H9 (cell line): ENCODE data around the gene CDC5L. TPM values are rescaled to one million over a fixed set of nuclear protein-coding genes. Genes with fewer than 3 reads are reported as not detected.
A peak's percentile ranks its signal among the peaks of the same experiment; 100 is the strongest.

Experiments
- DNase-seq: peaks from one replicate; pipeline ENCODE4 v3.0.0-alpha.2; 2017
- H2AFZ ChIP-seq: one replicate; pipeline ENCODE4 v1.6.1; 2013; ENCODE audit warnings: mild to moderate bottlenecking, low read length, control low read depth, moderate library complexity
- H2AK5ac ChIP-seq: 2 replicates; pipeline ENCODE4 v1.6.1; 2013; ENCODE audit warnings: low read length, control low read depth, mixed read lengths; ENCODE audit not compliant: insufficient read length
- H2BK120ac ChIP-seq: one replicate; pipeline ENCODE4 v1.6.1; 2013; ENCODE audit warnings: low read depth, mild to moderate bottlenecking, low read length, control low read depth, inconsistent platforms; ENCODE audit not compliant: poor library complexity, severe bottlenecking
- H2BK12ac ChIP-seq: 2 replicates; pipeline ENCODE4 v1.6.1; 2013; ENCODE audit warnings: low read length, control low read depth, mixed read lengths, low read depth; ENCODE audit not compliant: insufficient read length
- H2BK15ac ChIP-seq: 2 replicates; pipeline ENCODE4 v1.6.1; 2013; ENCODE audit warnings: low read depth, low read length, control low read depth
- H2BK20ac ChIP-seq: one replicate; pipeline ENCODE4 v1.6.1; 2013; ENCODE audit warnings: low read depth, mild to moderate bottlenecking, low read length, control low read depth, inconsistent platforms; ENCODE audit not compliant: poor library complexity, severe bottlenecking
- H2BK5ac ChIP-seq: 2 replicates; pipeline ENCODE4 v1.6.1; 2013; ENCODE audit warnings: low read length, control low read depth, mixed read lengths; ENCODE audit not compliant: insufficient read length
- H3K14ac ChIP-seq: 2 replicates; pipeline ENCODE4 v1.6.1; 2013; ENCODE audit warnings: low read length, control low read depth; ENCODE audit not compliant: insufficient read depth
- H3K18ac ChIP-seq: 2 replicates; pipeline ENCODE4 v1.6.1; 2013; ENCODE audit warnings: low read depth, mild to moderate bottlenecking, mixed read lengths, low read length, control low read depth; ENCODE audit not compliant: insufficient read length
- H3K23ac ChIP-seq: 2 replicates; pipeline ENCODE4 v1.6.1; 2013; ENCODE audit warnings: low read length, control low read depth, mixed read lengths, low read depth; ENCODE audit not compliant: insufficient read length
- H3K23me2 ChIP-seq: 2 replicates; pipeline ENCODE4 v1.6.1; 2013; ENCODE audit warnings: low read depth, mild to moderate bottlenecking, mixed read lengths, low read length, control low read depth; ENCODE audit not compliant: insufficient read length, poor library complexity, severe bottlenecking
- H3K27ac ChIP-seq: 2 replicates; pipeline ENCODE4 v1.5.1; 2013; ENCODE audit warnings: low read length, control low read depth, mixed read lengths, low read depth; ENCODE audit not compliant: insufficient read length
- H3K27me3 ChIP-seq: 2 replicates; pipeline ENCODE4 v1.6.1; 2013; ENCODE audit warnings: low read length, control low read depth, inconsistent platforms; ENCODE audit not compliant: insufficient read depth
- H3K4ac ChIP-seq: 2 replicates; pipeline ENCODE4 v1.6.1; 2013; ENCODE audit warnings: low read depth, mild to moderate bottlenecking, control low read depth, inconsistent platforms, low read length, moderate library complexity
- H3K4me1 ChIP-seq: 2 replicates; pipeline ENCODE4 v1.6.1; 2013; ENCODE audit warnings: low read length, control low read depth, inconsistent platforms; ENCODE audit not compliant: insufficient read depth
- H3K4me2 ChIP-seq: 2 replicates; pipeline ENCODE4 v1.6.1; 2013; ENCODE audit warnings: low read length, control low read depth, mixed read lengths; ENCODE audit not compliant: insufficient read length, insufficient read depth
- H3K56ac ChIP-seq: 2 replicates; pipeline ENCODE4 v1.6.1; 2013; ENCODE audit warnings: low read depth, mild to moderate bottlenecking, mixed read lengths, low read length, control low read depth; ENCODE audit not compliant: insufficient read length
- H3K79me1 ChIP-seq: 2 replicates; pipeline ENCODE4 v1.6.1; 2013; ENCODE audit warnings: low read depth, mild to moderate bottlenecking, moderate library complexity, low read length, control low read depth, inconsistent platforms; ENCODE audit not compliant: insufficient read depth, poor library complexity, severe bottlenecking
- H3K79me2 ChIP-seq: 2 replicates; pipeline ENCODE4 v1.6.1; 2013; ENCODE audit warnings: low read length, control low read depth, inconsistent platforms; ENCODE audit not compliant: insufficient read depth
- H3K9ac ChIP-seq: 2 replicates; pipeline ENCODE4 v1.6.1; 2013; ENCODE audit warnings: low read length, control low read depth, mixed read lengths; ENCODE audit not compliant: insufficient read length; ENCODE audit errors: extremely low read depth
- H3K9me3 ChIP-seq: one replicate; pipeline ENCODE4 v1.6.1; 2013; ENCODE audit warnings: low read depth, low read length, inconsistent platforms; ENCODE audit not compliant: control insufficient read depth
- H3T11ph ChIP-seq: one replicate; pipeline ENCODE4 v1.6.1; 2013; ENCODE audit warnings: mild to moderate bottlenecking, low read length, control low read depth, inconsistent platforms
- H4K20me1 ChIP-seq: one replicate; pipeline ENCODE4 v1.6.1; 2013; ENCODE audit not compliant: control insufficient read depth, insufficient read length, insufficient read depth
- H4K5ac ChIP-seq: 2 replicates; pipeline ENCODE4 v1.6.1; 2013; ENCODE audit warnings: low read depth, mild to moderate bottlenecking, mixed read lengths, low read length, control low read depth; ENCODE audit not compliant: insufficient read length
- H4K8ac ChIP-seq: replicated peaks from 2 replicates; pipeline ENCODE4 v1.6.1; 2013; ENCODE audit warnings: low read length, control low read depth, mixed read lengths, low read depth; ENCODE audit not compliant: insufficient read length
- H4K91ac ChIP-seq: 2 replicates; pipeline ENCODE4 v1.6.1; 2013; ENCODE audit warnings: low read depth, mild to moderate bottlenecking, moderate library complexity, mixed read lengths, low read length, control low read depth; ENCODE audit not compliant: insufficient read length
- H3K27ac Mint-ChIP-seq, 3 experiments: 2 replicates in 2 of 3; 3 replicates in 1 of 3; pipeline ENCODE4 v1.8.0; 2020 to 2021; ENCODE audit warnings: mixed read lengths in 3 of 3, mild to moderate bottlenecking in 1 of 3, moderate library complexity in 1 of 3
- H3K27me3 Mint-ChIP-seq: 2 replicates; pipeline ENCODE4 v1.8.0; 2021; ENCODE audit warnings: low read depth, mild to moderate bottlenecking, moderate library complexity, mixed read lengths
- H3K36me3 Mint-ChIP-seq, 3 experiments: 2 replicates in 2 of 3; 3 replicates in 1 of 3; pipeline ENCODE4 v1.8.0; 2020 to 2021; ENCODE audit warnings: low read depth in 3 of 3, mixed read lengths in 3 of 3; ENCODE audit not compliant: insufficient read depth in 1 of 3
- H3K4me1 Mint-ChIP-seq, 2 experiments: 2 replicates each; pipeline ENCODE4 v1.8.0; 2020; ENCODE audit warnings: mixed read lengths in 2 of 2
- H3K4me3 Mint-ChIP-seq, 2 experiments: 2 replicates in 1 of 2; 3 replicates in 1 of 2; pipeline ENCODE4 v1.8.0; 2020 to 2021; ENCODE audit warnings: mild to moderate bottlenecking in 2 of 2, mixed read lengths in 2 of 2, moderate library complexity in 1 of 2
- H3K9me3 Mint-ChIP-seq, 2 experiments: 2 replicates in 1 of 2; 3 replicates in 1 of 2; pipeline ENCODE4 v1.8.0; 2020; ENCODE audit warnings: mild to moderate bottlenecking in 2 of 2, mixed read lengths in 2 of 2, moderate library complexity in 1 of 2
- WGBS: extraction: QIAGEN DNeasy Blood & Tissue Kit; methylation state at CpG from one replicate; pipeline ENCODE4 v1.1.7; 2013; ENCODE audit warnings: missing lambda C conversion rate, low lambda C conversion rate, mixed read lengths; ENCODE audit not compliant: insufficient read length; ENCODE audit errors: extremely low coverage; 5-methylcytosine and 5-hydroxymethylcytosine counted together
- total RNA-seq: library from RNA; stranded (reverse); gene quantifications from 2 replicates; pipeline ENCODE4 v1.2.1, GENCODE V29; 2021
- TF ChIP-seq, protein P1 (sequence below): fragments of 200-600 bp; sonication (generic); conservative IDR thresholded peaks from 3 replicates; pipeline ENCODE4 v1.8.0; 2021; ENCODE audit warnings: antibody characterized with exemption, mild to moderate bottlenecking

Gene CDC5L
- total RNA-seq, 1 experiment from 2014 or later, result 34.3 TPM

GRCh38 chr6:44401138-44401537 lies 13.6 kb downstream of the CDC5L start:
- H3K18ac ChIP-seq, result no peak overlapping the region
- no peaks in the 10 kb centered on the region for H3K4me1 Mint-ChIP-seq
- H3K27me3 Mint-ChIP-seq, result no peaks in the 10 kb centered on the region
- H3K56ac ChIP-seq, result no peak overlapping the region
- DNase-seq, result no peak
- H3K9me3 ChIP-seq, result no peaks in the 10 kb centered on the region
- no peak overlapping the region for H4K91ac ChIP-seq
- no peaks in the 10 kb centered on the region for H3K23me2 ChIP-seq
- H2BK5ac ChIP-seq, result no peak overlapping the region
- H3K79me1 ChIP-seq, result peaks cover 6% of the 10 kb centered on the region
- no peak overlapping the region for H3K4me2 ChIP-seq
- H3K79me2 ChIP-seq, result no peaks in the 10 kb centered on the region; the same call in 1 of the 2 replicates
- no peak overlapping the region for H2BK15ac ChIP-seq
- TF ChIP-seq, protein P1, sequence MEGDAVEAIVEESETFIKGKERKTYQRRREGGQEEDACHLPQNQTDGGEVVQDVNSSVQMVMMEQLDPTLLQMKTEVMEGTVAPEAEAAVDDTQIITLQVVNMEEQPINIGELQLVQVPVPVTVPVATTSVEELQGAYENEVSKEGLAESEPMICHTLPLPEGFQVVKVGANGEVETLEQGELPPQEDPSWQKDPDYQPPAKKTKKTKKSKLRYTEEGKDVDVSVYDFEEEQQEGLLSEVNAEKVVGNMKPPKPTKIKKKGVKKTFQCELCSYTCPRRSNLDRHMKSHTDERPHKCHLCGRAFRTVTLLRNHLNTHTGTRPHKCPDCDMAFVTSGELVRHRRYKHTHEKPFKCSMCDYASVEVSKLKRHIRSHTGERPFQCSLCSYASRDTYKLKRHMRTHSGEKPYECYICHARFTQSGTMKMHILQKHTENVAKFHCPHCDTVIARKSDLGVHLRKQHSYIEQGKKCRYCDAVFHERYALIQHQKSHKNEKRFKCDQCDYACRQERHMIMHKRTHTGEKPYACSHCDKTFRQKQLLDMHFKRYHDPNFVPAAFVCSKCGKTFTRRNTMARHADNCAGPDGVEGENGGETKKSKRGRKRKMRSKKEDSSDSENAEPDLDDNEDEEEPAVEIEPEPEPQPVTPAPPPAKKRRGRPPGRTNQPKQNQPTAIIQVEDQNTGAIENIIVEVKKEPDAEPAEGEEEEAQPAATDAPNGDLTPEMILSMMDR, result no peak
- H4K20me1 ChIP-seq, result no peaks in the 10 kb centered on the region
- peak overlapping the region in 2 of 3 experiments; percentile 18 to 19; a peak in 3 of 7 replicates for H3K27ac Mint-ChIP-seq
- H2AK5ac ChIP-seq, result no peak overlapping the region
- no peak overlapping the region for H3K14ac ChIP-seq
- no peaks in the 10 kb centered on the region for H3K27me3 ChIP-seq
- no peak overlapping the region for H2BK120ac ChIP-seq
- H2BK12ac ChIP-seq, result no peak overlapping the region
- H3K9me3 Mint-ChIP-seq, result no peaks in the 10 kb centered on the region
- no peak overlapping the region for H3K9ac ChIP-seq
- H4K5ac ChIP-seq, result no peak overlapping the region
- no peak overlapping the region for H3K27ac ChIP-seq
- H3T11ph ChIP-seq, result no peak overlapping the region
- H3K4ac ChIP-seq, result no peak overlapping the region
- H2AFZ ChIP-seq, result no peak overlapping the region
- no peak overlapping the region for H3K4me3 Mint-ChIP-seq
- peaks cover 44 to 83% (median 74%) of the 10 kb centered on the region in 3 experiments for H3K36me3 Mint-ChIP-seq
- WGBS, result no CpG with 5 or more reads among the region's 5 CpGs
- no peak overlapping the region for H4K8ac ChIP-seq
- no peaks in the 10 kb centered on the region for H3K4me1 ChIP-seq
- H2BK20ac ChIP-seq, result no peak overlapping the region
- no peak overlapping the region for H3K23ac ChIP-seq
